Progenitor cell of endocrine pancreas (in vitro differentiated cells): ENCODE results near the gene SHISAL1. TPM values are rescaled to one million over a fixed set of nuclear protein-coding genes. Genes with fewer than 3 reads are reported as not detected.

Source experiments
- DNase-seq: peaks from one replicate; pipeline ENCODE4 v3.0.0; 2021; ENCODE audit warnings: low spot score; ENCODE audit not compliant: unreplicated experiment
- H3K27ac Mint-ChIP-seq: 2 replicates; pipeline ENCODE4 v1.8.0; 2021; ENCODE audit warnings: mild to moderate bottlenecking, moderate library complexity, mixed read lengths
- H3K27me3 Mint-ChIP-seq: 2 replicates; pipeline ENCODE4 v1.8.0; 2021; ENCODE audit warnings: mixed read lengths
- H3K36me3 Mint-ChIP-seq: 2 replicates; pipeline ENCODE4 v1.8.0; 2022; ENCODE audit warnings: mixed read lengths; ENCODE audit not compliant: insufficient read depth
- H3K4me1 Mint-ChIP-seq: 2 replicates; pipeline ENCODE4 v1.8.0; 2021; ENCODE audit warnings: low read depth, mixed read lengths
- H3K4me3 Mint-ChIP-seq: 2 replicates; pipeline ENCODE4 v1.8.0; 2021; ENCODE audit warnings: low read depth, mild to moderate bottlenecking, moderate library complexity, mixed read lengths
- H3K9me3 Mint-ChIP-seq: 2 replicates; pipeline ENCODE4 v1.8.0; 2021; ENCODE audit warnings: low read depth, mixed read lengths
- CTCF ChIP-seq: fragments of 200-600 bp; sonication (generic); IDR thresholded peaks from one replicate; pipeline ENCODE4 v1.5.0; 2021; ENCODE audit warnings: antibody characterized with exemption, mild to moderate bottlenecking; ENCODE audit not compliant: unreplicated experiment
- total RNA-seq: library from RNA; stranded (reverse); gene quantifications from 2 replicates; pipeline ENCODE4 v1.2.1, GENCODE V29; 2021

The SHISAL1 gene
- total RNA-seq, 1 donor from 2014 or later = 0.46 TPM

- Mint-ChIP-seq H3K27ac (no peak overlapping the region), H3K4me3 (no peak overlapping the region), H3K36me3 (no peaks in the 10 kb centered on the region)
Measured at GRCh38 chr22:44335066-44335839, 22.5 kb upstream of the SHISAL1 start.

GRCh38 chr22:44333847-44334635, 21.3 kb upstream of the SHISAL1 start:
- H3K36me3 Mint-ChIP-seq = no peaks in the 10 kb centered on the region
- H3K9me3 Mint-ChIP-seq = no peaks in the 10 kb centered on the region
- DNase-seq = no peak
- TF ChIP-seq CTCF = no peak
- no peak overlapping the region for H3K4me3 Mint-ChIP-seq
- no peak overlapping the region for H3K27ac Mint-ChIP-seq
- H3K27me3 Mint-ChIP-seq = peaks cover 36% of the 10 kb centered on the region
- peaks cover 7% of the 10 kb centered on the region for H3K4me1 Mint-ChIP-seq

More at GRCh38 chr22:44335066-44335839, 22.5 kb upstream of the SHISAL1 start:
- DNase-seq = no peak
- Mint-ChIP-seq H3K9me3 (no peaks in the 10 kb centered on the region), H3K4me1 (peaks cover 8% of the 10 kb centered on the region), H3K27me3 (peaks cover 23% of the 10 kb centered on the region)
- no peak for TF ChIP-seq CTCF

GRCh38 chr22:44332946-44333345, 20.2 kb upstream of the SHISAL1 start:
- Mint-ChIP-seq H3K9me3 (no peaks in the 10 kb centered on the region), H3K27me3 (peaks cover 45% of the 10 kb centered on the region), H3K4me1 (peaks cover 3% of the 10 kb centered on the region), H3K27ac (no peak overlapping the region), H3K36me3 (no peaks in the 10 kb centered on the region), H3K4me3 (no peak overlapping the region)
- DNase-seq = no peak
- TF ChIP-seq CTCF = no peak

GRCh38 chr22:44331881-44332714, 19.3 kb upstream of the SHISAL1 start:
- H3K4me3 Mint-ChIP-seq = peak overlapping the region; percentile 68
- no peaks in the 10 kb centered on the region for H3K36me3 Mint-ChIP-seq
- peaks cover 1% of the 10 kb centered on the region for H3K4me1 Mint-ChIP-seq
- no peaks in the 10 kb centered on the region for H3K9me3 Mint-ChIP-seq
- no peak overlapping the region for H3K27ac Mint-ChIP-seq
- H3K27me3 Mint-ChIP-seq = peaks cover 47% of the 10 kb centered on the region
- no peak for DNase-seq
- no peak for TF ChIP-seq CTCF
